Eye (tissue), 1 donor: ENCODE data around the gene CHERP.
"Not testable (repeated sequence)": the region's sequence is repeated elsewhere in the genome, so short reads cannot be mapped to it uniquely, and the experiment has no call there.

Experiments used
- DNase-seq: peaks from one replicate; pipeline ENCODE4 v3.0.0-alpha.2; 2015

CHERP gene

DNA sequence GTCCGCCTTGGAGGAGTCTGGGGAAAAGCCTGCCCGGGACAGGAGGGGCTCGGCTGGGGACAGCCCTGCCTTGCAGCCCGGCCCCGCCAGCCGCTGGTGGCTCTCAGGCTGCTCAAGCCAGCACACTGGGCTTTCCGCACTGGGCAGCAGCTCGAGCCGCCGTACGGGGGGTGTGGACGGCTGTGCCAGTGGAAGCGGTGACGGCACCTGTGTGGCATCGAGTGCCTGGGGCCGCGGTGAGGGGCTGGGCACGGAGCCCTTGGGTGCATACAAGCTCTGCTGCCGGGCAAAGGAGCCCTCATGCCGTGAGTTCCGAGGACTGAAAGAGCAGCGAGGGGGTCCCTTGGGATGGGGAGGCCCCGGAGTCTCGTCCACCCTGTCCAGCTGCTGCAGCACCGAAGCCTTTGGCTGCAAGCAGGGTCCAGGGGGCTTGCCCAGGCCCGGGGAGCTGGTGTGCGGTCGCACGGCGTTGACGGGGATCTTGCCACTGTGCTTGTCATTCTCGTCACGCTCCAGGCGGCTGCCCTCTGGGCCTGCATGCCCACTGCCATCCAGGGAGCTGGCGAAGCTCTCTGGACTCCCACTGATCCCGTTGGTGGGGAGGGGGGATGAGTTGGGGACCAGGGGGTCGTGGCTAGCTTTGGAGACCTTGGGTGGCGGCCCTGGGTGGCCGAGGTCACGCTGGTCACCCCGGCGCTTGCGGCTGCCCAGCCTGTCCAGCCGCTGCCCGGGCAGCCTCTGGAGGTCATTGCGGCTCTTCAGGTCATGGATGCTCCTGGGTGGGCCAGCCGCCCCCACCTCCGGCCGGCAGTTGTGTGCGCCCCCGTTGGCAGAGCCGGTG lies 34.7 kb upstream of the CHERP start:
- no peak for DNase-seq

DNA sequence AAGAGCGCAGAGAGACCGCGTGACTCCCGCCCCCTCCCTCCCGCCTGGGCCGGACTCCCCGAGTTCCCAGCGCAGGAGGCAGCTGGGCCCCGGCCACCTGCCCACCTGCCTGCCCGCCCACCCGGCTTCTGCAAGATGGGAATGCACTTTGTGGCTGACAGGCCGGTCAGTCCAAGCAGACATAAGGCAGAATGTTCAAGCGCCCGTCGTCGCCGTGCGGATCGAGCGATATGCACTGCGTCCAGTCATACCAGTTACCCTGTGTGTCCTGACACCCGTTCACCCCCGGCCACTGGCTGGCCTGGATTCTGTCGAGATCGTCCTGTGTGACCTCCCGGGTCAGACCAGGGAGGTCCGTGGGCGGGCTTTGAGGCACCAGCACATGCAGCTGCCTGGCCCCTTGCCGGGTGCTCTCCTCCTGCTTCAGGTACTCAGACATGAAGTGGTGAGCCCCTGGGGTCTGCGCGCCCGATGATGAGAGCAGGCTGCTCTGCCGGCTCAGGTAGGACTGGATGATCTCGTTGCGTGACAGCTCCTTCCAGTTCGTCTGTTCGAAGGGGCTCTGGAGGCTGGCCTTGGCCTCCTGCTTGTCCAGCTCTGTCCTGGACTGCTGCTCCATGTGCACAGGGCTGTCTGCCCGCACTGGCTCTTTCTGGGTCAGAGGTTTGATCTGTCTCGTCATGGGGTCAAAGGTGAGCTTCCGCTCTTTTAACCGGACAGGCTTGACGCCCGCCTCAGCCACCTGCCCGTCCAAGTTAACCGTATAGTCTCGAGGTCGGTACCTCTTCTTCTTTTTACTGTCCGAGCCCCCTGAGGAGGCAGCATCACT lies 33.8 kb upstream of the CHERP start:
- DNase-seq = no peak

DNA sequence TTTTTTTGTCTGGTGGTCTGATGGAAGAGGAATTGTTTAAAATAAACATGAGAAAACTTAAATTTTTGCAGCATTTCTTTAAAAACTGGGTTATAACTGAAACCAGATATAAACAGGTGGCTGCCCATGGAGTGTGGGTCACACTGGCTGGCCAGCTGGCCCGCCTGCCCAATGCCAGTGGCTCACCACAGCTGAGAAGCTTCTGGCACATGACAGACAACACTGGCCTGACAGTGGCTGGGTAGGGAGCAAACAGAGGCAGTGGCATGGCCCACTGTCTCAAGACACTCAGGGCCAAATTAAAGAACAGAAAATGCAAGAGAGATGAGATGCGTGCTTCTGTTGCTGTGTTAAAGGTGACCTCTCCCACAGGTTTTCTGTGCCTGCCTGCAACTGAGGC lies 33.0 kb upstream of the CHERP start:
- DNase-seq = no peak

DNA sequence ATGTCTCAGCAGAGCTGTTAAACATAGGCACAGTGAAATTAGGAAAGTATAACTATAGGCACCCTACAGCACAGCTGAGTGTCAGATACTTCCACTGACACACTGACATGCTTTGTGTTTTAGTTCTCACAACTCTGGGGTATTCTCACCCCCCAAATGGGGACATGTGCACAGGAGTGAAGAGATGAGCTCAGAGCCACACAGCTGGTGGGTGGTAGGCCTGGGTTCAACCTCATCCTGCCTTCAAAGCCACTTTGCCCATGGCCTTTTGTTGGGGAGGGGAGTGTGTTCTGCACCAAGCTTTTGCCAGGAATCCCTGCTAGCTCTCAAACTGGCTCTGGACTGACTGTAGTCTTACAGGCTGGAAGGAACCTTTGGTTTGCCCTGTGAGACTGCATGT lies 31.7 kb upstream of the CHERP start:
- no peak for DNase-seq

DNA sequence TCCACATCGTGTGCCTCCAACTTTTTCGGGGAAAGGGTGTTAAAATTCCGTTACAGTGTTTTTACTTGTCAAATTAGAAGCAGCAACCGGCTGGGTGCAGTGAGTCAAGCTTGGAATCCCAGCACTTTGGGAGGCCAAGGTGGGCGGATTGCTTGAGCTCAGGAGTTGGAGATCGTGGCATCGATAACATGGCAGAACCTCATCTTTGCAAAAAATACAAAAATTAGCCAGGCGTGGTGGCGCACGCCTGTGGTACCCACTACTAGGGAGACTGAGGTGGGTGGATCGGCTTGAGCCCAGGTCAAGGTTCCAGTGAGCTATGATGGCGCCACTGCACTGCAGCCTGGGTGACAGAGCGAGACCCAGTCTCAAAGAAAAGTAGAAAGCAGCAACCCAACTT lies 31.1 kb upstream of the CHERP start:
- no peak for DNase-seq

DNA sequence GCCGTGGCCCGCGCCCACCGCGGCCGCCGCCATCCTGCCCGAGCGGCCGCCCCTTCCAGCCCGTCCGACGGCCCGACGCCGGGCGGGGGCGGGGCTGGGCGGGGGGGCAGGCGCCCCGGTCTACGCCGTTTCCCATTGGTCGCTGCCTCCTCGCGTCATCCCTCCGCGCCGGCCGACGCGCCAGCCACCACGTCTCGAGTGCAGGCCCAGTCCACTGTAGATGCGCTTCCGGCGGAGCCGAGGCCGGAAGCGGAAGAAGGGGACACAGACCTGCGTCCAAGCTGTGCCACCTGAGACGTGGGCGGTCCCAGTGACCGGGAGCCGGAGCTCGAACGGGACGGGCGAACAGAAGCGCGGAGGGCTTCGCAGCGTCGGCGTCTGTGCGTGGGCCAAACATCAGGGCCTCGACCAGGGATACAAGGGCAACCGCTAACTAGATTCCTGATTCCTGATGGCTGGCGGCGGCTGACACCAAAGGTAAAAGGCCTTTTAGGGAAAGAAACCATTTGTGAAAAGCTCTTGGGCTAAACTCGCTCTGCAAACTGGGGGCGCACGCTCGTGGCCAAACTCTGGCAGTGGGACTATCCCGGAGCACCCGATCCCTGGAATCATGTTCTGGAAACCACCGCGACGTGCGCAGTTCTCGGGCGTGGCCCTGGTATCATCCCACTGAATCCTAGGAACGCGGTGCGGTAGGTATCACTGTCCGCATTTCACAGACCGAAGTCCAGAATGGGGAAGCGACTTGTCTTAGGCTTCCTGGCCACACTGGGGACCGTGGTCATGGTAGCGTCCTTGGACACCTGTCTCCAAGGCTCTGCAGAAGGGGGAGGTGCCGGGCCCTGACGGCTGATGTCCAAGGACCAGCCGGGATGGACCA lies 30.3 kb upstream of the CHERP start, which contains the start of gene SLC35E1:
TSS of gene SLC35E1 (minus strand) at position 84 of the 880 bp plus-strand sequence. CDS start at position 33, 51 bp downstream.
- peak; percentile 98 for DNase-seq

DNA sequence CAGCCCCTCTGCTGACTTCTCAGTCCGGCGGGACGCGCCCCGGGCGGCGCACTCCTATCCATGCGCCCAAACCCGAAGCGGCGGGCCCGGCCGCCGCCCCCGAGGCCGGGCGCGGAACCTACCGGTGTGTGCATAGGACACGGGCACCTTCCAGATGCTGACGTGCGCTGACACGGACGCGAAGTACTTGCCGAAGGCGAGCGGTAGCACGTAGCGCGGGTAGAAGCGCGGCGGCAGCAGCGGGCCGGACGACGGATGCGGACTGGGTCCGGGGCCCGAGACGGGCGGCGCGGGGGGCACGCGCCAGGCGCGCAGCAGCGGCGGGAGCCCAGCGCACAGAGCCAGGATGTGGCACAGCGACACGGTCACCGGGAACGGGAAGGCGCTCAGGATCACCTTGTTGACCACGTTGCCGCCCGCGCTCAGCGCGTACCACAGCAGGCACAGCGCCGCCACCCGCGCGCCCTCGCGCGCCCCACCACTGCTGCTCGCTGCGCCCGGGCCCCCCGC lies 29.6 kb upstream of the CHERP start:
- DNase-seq = peak; percentile 61

DNA sequence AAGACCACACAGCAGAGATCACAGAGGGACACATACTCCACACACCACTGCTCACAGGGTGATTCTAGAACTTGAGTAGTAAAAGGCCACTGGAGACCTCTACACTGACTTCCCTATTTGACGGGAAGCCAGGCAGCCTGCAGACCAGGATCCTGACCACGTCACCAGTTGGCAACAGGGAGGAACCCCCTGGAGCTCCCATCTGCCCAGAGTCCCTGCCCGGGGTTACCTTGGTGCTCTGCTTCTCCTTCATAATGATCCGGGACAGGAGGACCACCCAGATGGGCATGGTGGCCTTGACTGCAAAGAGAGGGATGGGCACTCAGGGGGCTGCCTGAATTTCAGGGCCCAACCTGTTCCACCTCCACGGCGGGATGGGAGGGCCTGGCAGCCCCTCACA lies 29.0 kb upstream of the CHERP start:
- DNase-seq = no peak

DNA sequence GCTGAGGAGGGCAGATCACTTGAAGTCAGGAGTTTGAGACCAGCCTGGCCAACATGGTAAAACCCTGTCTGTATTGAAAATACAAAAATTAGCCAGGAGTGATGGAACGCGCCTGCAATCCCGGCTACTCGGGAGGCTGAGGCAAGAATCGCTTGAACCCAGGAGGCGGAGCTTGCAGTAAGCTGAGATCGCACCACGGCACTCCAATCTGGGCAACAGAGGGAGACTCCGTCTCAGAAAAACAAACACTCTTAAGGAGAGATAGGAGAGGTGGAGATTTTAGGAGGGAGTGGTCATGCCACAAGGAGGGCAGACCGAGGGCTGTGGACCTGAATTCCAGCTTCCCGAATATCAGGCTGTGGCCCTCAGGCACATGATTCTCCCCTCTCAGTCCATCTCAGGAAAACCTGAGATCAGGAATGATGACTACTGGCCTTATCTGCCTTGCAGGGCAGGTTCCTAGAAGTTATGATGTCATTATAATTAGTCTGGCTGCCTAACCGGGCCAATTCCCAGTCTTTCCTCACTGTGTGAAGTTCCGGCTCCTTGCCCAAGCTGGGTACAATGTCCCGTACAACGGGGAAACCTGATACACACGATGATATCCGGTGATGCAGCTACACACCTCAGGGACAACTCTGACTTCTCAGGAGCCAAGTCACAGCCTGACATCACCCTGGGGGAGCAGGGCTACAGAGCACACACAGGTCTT lies 27.5 kb upstream of the CHERP start:
- no peak for DNase-seq

DNA sequence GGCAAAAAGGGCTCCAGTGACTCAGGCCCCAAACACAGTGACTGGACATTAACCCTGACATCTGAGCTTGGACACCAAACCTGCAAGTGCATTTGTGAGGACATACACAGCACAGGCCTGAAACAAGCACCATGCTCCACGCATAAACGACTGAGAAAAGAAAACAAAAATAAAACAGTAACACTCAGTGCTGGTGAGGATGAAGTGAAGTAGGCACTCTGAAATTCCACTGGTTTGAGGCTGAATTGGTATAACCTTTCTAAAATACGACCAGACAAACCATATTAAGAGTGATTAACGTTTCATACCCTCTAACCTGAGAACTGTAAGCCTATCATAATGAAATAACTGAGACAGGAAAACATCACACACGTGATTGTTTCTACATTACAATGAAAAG lies 24.5 kb upstream of the CHERP start:
- DNase-seq = no peak

DNA sequence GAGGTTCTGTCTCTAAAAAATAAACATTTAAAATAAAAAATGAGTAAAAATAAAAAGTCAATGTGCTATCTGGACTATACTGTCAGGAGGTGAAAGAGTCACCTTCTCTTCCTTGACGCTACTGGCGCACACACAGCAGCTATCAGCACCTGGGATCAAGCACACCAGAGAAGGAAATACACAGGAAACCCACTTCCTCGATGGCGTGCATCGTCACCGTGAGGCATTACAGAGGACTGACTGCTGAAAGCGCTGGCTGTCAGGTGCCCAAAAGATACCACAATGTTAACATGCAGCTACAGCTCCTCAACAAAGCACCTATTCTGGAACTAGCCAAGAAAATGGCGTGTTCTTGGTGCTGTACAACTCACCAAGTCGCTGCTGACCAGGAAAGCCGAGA lies 23.9 kb upstream of the CHERP start:
- no peak for DNase-seq

DNA sequence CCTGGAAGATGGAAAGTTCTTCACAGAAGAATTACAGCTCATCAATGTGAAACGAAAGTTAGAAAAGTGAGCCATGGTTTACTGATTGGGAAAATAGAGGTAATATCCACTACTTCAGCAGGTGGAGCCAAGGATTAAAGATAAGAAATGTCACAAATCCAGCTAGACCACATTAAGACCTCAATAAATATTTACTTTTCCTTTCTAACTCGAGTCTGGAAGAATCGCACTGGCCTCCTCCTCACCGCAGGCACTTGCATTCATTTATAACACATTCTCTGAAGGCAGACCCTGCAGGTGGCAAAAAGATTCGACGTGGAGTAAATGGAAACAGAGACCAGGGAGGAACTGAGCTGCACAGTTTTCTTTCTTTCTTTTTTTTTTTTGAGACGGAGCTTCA lies 22.6 kb upstream of the CHERP start:
- DNase-seq = no peak

DNA sequence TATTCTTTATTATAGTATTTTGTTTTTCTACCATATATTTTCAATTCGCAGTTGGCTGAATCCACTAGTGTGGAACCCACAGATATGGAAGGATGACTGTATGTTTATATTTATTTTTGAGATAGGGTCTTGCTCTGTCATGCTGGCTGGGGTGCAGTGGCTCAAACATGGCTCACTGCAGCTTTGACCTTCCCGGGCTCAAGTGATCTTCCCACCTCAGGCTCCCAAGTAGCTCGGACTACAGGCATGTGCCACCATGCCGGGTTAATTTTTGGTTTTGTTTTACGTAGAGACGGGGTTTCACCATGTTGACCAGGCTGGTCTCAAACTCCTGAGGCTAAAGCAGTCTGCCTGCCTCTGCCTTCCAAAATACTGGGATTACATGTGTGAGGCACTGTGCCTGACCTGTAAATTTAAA lies 20.4 kb upstream of the CHERP start:
- DNase-seq = no peak

DNA sequence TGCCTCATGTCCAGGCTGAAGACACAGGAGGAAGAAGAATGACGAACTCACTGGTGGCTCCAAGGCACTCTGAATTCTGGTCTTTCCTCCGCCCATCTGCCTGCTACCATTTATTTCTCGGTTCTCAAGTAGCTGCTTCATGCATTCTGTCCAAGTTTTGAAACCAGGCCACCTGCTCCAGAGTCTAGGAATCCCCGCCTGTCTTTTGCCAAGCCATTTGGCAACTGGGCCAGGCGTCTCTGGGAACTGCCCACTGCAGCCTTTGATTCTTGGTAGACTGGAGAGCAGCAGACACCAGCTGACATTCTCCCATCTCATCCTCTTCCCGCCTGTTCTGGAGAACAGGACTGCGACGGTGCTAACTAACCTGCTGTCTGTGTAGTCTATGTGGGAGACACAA lies 19.1 kb upstream of the CHERP start:
- DNase-seq = no peak

DNA sequence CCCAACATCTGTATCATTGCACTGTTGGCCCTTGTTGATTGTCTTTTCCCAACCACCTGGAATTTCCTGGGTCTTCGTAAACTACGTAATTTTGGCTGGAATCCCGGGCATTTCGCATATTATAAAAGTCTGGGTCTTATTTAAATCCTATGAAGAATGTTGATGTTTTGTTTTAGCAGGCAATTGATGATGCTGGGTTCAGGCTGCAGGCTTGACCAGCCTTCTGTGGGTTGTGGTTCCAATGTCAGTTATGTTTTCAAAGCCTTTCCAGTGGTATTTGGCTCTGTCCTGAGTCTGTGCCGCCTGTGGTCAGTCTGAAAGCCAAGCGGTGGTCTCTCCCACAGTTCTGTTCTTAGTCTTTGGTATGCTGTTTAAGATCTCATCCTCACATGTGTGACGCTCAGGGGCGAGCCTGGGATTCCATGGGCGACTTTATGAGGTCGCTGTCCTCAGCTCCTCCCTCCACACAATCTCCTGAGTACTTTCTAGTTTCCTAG lies 17.6 kb upstream of the CHERP start:
- DNase-seq = no peak

DNA sequence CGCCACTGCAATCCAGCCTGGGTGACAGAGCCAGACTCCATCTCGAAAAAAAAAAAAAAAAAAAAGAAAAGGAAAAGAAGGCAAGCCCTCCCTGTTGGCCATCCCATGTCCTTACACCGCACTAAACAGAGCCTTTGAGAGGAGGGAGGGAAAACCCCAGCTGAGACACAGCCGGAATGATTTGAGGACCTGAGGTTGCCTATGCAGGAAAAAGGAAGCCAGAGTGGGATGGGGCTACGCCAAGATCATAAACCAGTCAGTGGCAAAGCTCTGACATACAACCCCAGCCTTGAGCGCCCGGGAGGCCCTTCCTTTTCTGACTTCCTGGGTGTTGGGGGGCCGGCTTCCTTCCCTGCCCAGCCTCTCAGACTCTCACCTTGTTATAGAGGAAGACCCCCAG lies 12.5 kb upstream of the CHERP start:
- DNase-seq = no peak

DNA sequence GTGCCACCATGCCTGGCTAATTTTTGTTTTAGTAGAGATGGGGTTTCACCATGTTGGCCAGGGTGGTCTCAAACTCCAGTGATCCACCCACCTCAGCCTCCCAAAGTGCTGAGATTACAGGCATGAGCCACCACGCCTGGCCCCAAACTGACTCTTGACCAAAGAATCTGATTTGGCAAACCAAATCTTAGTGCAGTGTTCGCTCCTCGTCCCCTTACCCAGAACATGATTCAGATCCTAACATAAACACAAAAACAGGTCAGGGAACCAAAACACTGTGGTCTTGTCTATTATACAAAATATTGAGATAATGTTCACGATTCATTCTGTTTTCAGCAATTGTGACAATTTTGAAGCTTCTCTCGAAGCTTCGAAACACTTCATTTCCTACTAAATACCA lies 9.7 kb upstream of the CHERP start:
- DNase-seq = not testable (repeated sequence)

DNA sequence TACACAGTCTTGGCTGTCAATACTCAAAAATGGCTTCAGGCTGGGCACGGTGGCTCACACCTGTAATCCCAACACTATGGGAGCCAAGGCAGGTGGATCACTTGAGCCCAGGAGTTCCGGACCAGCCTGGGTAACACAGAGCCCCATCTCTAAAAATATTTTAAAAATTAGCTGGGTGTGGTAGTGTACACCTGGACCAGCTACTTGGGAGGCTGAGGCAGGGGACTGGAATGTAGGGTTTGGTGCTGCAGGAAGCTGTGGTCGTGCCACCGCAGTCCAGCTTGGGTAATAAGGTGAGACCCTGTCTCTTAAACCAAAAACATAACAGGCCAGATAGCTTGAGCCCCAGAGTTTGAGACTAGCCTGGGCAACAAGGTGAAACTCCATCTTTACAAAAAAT lies 6.7 kb upstream of the CHERP start:
- DNase-seq = no peak

DNA sequence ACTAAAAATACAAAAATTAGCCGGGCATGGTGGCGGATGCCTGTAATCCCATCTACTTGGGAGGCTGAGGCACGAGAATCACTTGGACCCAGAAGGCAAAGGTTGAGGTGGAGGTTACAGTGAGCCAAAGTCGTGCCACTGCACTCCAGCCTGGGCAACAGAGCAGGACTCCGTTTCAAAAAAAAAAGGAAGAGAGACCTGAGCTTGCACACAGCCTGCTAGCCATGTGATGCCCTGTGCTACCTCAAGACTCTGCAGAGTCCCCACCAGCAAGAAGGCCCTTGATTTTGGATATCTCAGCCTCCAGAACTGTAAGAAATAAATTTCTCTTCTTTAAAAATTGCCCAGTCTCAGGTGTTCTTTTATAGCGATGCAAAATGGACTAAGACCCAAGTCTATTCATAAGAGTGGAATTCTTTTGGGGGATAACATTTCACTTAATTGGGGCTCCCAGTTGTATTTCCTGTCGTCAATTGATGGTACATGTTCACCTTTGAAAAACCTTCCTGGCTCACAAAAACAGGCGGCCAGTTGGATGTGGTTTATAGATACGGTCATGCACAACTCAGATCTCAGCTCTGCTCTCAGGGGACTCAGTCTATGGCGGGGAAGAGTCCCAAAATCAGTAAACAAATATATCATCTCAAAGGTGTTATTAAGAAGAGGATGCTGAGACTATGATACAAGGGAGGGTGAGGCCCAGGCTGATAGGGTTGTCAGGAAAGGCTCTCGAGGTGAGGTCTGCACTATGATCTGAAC lies 2.4 kb upstream of the CHERP start:
- DNase-seq = no peak

DNA sequence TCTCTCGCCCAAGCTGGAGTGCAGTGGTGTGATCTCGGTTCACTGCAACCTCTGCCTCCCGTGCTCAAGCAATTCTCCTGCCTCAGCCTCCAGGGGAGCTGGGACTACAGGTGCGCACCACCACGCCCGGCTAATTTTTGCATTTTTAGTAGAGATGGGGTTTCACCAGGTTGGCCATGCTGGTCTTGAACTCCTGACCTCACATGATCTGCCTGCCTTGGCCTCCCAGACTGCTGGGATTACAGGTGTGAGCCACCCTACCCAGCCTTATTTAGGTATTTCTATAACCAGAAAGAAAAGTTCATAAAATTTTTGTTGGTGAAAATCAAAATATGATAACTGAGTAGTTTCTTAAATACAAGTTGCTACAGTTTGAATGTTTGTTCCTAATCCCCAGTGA lies 1.5 kb upstream of the CHERP start:
- DNase-seq = not testable (repeated sequence)

DNA sequence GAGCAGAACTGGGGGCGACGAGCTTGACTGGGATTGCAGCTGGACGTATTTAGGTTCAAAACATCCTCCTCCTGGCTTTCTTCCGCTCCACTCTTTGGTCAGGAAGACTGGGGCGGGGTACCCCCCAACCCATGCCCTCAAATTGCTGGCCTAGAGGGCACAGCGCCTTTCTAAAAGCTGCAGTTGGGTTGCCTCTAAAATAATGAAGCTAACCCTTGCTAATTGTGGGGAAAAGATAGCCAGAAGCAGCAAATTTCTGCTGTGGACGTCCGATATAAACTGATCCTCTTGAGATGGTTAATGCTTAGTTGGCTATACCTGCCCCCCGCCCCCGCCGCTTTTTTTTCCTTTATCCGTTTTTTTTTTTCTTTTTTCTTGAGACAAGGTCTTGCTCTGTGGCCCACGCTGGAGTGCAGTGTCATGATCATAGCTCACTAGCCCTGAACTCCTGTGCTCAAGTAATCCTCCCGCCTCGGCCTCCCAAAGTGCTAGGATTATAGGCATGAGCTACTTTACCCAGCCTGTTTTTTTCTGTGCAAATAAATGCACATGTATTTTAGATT lies 754 bp upstream of the CHERP start:
- peak; percentile 33 for DNase-seq
